NCI-H2196 treated with DMSO at 0.1 percent for 48 hours (cell line): Measurements from ENCODE around the gene AP1S3.

Experiments used
- DNase-seq: peaks from one replicate; lab custom pipeline; 2025; ENCODE audit not compliant: unreplicated experiment; lab: John Stamatoyannopoulos, UW

Gene AP1S3

GRCh38 chr2:223725986-223726970, 111.1 kb downstream of the AP1S3 start:
- DNase-seq = no peak

- DNase-seq = peak; percentile 74
Observed at GRCh38 chr2:223725494-223725893, 111.9 kb downstream of the AP1S3 start.

GRCh38 chr2:223724861-223725260, 112.5 kb downstream of the AP1S3 start:
- DNase-seq = no peak

- peak; percentile 40 for DNase-seq
Observed at GRCh38 chr2:223723954-223724411, 113.4 kb downstream of the AP1S3 start.

- no peak for DNase-seq
Observed at GRCh38 chr2:223722226-223722625, 115.2 kb downstream of the AP1S3 start.

GRCh38 chr2:223721746-223722145, 115.6 kb downstream of the AP1S3 start:
- DNase-seq = no peak

- DNase-seq = no peak
Observed at GRCh38 chr2:223720367-223720766, 117.0 kb downstream of the AP1S3 start.

- DNase-seq = no peak
Observed at GRCh38 chr2:223712642-223713041, 124.7 kb downstream of the AP1S3 start.

- DNase-seq = no peak
Observed at GRCh38 chr2:223711596-223712326, 125.6 kb downstream of the AP1S3 start.
